DMS 273 treated with DMSO at 0.1 percent for 48 hours (cell line): ENCODE data around the gene SACM1L.

Experiments
- DNase-seq: peaks from one replicate; lab custom pipeline; 2025; lab: John Stamatoyannopoulos, UW

The SACM1L gene

DNA sequence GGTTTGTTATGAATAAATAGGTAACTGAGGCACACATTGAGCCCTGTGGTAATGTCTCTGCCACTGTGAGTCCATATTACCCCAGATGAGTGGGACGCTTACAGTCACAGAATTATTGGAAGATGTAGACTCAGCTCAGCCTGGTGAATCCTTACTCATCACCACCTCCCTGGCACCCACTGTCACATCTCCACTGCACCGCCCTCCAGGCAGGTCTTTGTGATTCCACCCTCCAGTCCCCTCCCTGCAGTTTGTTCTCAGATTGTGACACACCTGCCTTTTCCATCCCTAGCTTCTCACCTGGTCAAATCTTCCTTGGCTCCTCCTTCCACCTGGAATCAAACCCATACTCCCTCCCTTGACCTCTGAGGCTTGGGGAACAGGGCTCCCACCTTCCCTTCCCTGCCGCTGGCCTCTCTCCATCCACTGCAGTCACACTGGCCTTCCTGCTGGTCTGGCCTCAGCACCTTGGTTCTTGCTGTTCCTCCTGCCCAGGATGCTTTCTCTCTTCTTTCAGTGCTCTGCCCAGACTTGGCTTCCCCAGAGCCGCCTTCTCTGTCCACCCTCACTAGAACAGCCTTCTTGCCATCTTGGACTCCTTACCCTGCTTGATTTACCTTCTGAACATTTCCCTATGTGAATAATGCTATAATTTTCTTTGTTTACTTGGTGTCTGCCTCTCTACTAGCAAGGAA lies 97.8 kb downstream of the SACM1L start:
- no peak for DNase-seq

DNA sequence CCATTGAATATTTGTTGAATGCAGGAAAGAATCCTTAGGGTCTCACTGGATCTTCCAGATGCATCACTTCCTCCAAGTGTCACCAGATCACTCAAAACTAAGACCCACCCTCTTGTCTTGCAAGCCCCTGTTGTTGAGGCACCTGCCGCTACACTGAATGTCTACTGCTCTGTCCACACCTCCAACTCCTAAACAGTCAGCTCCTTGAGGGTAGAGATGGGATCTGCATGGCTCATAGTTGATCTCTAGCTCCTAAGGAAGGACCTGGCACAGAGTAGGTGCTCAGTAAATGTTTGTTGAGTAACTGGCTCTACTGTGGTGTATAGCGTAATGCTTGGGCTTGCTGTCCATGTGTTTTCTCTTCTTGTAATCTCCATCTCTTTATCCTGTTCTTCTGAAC lies 98.4 kb downstream of the SACM1L start:
- DNase-seq: no peak

DNA sequence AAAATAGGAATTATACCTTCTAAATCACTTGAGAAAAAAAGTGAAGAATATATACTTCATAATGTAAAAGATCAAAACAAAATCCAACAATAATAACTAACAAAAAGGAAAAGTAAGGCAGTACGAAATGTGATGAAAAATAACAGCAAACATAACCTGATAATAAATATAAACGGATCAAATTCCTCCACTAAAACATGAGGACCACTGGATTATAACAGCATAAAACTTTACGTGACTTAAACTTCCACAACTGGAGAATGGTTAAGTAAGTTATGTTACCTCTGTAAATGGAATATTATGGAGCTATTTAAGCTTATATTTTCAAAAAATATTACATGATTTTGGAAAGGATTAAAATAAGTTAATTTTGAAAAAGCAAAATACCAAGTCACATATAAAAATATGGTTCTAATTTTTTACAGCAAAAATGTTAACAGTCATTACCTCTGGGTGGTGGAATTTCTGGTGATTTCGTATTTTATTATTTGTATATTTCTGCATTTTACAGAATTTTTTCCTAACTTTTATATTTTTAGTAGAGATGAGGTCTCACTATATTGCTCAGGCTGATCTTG lies 100.1 kb downstream of the SACM1L start:
- no peak for DNase-seq

DNA sequence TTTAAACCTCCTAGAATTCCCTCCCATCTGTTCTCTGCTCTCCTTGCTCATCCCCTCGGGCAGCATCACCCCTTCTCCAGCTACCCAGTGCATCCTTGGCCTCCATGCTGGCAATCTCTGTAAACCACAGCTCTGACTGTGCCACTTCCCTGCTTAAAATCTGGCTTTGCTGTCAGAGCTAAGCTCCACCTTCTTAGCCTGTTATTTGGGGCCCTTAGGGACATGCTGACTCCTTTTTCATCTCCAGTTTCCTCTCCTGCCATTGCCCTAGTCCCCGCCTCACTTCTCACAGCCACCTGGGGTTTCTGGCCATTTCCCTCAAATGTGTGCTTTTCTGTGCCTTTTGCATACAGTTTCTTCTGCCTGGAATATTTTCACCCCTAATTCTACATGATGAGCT lies 101.4 kb downstream of the SACM1L start:
- DNase-seq: no peak

DNA sequence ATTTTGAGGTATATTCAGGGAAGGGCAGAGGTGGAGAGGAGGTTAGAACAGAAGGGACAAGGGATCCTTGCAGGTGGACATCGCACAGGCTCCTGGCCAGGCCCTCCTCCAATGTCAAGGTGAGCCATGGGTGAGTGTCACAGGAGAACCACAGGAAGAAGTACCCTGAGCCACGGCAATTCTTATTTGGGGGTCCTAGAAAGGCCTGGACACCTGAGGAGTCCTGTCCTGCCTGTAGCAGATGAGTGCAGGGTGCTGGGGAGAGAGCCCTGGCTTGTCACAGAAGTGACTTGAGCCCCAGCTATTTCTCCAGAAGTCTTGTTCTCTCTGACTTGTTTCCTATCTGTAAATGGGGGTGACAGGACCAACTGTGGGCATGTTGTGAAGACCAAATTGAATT lies 102.8 kb downstream of the SACM1L start:
- no peak for DNase-seq

DNA sequence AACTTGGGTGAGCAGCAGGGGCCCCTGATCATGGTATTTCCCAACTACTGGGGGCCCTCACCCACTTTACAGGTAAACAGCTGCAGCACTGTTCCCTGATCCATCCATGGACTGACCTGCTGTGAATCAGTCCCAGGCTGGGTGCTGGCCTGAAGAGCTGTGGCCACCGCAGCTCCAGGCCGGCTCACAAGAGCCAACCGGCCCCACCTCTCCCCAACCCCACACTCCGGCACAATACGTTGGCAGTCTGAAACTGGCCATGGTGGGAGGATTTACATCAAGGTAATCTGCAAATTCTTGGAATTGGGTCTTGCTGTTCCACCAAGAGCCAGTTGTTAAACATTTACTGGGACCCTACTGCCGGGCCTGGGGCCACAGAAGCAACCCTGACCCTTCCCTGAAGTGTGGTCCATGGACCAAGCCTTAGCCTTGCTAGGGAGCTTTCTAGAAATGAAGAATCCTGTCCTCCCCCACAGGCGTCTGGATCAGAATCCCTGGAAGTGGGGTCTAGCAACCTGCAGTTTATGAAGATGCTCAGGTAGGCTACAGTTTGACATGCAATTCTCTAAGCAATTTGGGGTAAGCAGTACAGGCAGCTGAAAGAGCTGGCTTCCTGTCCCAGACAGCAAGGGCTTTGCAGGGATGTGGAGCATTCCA lies 103.4 kb downstream of the SACM1L start:
- DNase-seq: no peak

DNA sequence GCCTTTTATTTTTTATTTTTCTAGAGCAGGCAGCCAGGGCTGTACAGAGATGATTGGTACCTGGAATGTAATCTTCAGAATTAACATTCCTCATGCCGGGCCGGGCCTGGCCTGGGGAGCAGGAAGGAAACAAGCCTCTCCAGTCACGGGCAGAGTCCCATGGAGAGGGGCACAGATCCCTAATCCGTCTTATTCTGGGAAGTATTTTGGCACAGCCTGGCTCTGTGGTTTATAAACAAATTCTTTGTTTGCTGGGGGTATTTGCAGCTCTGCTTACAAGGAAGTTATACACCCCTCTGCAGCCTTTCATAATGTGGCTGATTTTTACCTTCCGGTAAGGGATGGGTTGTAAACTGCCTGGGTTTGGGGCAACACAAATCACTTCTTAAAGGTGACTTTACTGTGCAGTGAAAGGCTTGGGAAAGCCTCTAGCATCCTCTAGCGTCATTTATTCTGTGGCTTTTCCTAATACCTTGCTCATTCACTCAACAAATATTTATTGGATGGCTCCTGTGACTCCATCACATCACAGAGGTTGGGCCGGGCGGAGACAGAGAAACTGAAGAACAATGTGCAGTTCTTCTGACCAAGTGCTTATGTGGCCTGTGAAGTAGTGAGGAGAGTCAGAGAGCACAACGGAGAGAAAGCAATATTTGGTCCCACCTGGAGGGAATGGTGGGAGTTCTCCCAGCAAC lies 104.4 kb downstream of the SACM1L start:
- no peak for DNase-seq

DNA sequence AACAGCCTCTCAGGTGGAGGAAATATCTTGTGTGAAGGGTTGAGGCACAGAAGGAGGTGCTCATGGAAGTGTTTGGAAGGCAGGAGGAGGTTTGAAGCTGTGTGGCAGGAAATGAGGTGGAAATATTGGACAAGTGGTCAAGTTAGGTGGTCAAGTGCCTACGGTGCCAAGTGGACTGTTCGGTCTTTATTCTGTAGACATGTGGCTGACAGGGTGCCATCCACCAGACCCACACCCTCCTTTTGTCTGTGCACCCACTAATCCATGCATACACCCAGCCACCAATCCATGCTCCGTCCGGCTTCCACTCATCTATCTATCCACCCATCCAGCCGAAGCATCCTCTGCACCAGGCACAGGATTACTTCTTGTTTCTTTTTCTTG lies 105.0 kb downstream of the SACM1L start:
- DNase-seq: no peak

DNA sequence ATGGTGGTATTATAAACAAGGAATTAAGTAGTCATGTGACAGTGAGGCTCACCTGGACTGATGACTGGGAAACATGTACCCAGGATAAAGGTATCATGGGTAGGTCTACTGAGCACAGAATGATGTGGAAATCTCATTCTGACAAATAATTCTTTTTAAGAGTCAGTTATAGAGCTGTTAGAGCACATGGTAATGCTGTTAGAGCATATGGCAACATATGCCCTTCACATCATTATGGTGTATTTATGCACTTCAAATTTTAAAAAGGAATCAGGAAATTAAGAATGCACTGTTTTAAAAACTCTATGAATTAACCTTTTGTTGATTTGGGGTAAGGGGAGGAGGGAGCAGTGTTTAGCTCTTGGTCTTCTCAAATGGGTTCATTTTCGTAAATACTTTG lies 105.5 kb downstream of the SACM1L start:
- DNase-seq: no peak
